HUES48 (cell line): ENCODE results near the gene F2RL3.

Experiments
- H3K27ac ChIP-seq: one replicate; pipeline ENCODE4 v1.7.0; 2013; ENCODE audit warnings: low read depth, low read length, inconsistent platforms
- H3K27me3 ChIP-seq: 2 replicates; pipeline ENCODE4 v1.6.1; 2013; ENCODE audit warnings: mild to moderate bottlenecking, low read length; ENCODE audit not compliant: control insufficient read depth, insufficient read depth
- H3K36me3 ChIP-seq: 2 replicates; pipeline ENCODE4 v1.6.1; 2013; ENCODE audit warnings: low read length; ENCODE audit not compliant: control insufficient read depth, insufficient read depth
- H3K4me1 ChIP-seq: 2 replicates; pipeline ENCODE4 v1.6.1; 2013; ENCODE audit warnings: mild to moderate bottlenecking, low read length; ENCODE audit not compliant: control insufficient read depth, insufficient read depth
- H3K4me3 ChIP-seq: 2 replicates; pipeline ENCODE4 v1.5.1; 2013; ENCODE audit warnings: mild to moderate bottlenecking, low read depth, low read length
- H3K9ac ChIP-seq: 2 replicates; pipeline ENCODE4 v1.6.1; 2013; ENCODE audit warnings: mild to moderate bottlenecking, low read depth, low read length, moderate library complexity
- H3K9me3 ChIP-seq: 2 replicates; pipeline ENCODE4 v1.6.1; 2013; ENCODE audit warnings: low read length; ENCODE audit not compliant: control insufficient read depth, insufficient read depth

The F2RL3 gene

DNA sequence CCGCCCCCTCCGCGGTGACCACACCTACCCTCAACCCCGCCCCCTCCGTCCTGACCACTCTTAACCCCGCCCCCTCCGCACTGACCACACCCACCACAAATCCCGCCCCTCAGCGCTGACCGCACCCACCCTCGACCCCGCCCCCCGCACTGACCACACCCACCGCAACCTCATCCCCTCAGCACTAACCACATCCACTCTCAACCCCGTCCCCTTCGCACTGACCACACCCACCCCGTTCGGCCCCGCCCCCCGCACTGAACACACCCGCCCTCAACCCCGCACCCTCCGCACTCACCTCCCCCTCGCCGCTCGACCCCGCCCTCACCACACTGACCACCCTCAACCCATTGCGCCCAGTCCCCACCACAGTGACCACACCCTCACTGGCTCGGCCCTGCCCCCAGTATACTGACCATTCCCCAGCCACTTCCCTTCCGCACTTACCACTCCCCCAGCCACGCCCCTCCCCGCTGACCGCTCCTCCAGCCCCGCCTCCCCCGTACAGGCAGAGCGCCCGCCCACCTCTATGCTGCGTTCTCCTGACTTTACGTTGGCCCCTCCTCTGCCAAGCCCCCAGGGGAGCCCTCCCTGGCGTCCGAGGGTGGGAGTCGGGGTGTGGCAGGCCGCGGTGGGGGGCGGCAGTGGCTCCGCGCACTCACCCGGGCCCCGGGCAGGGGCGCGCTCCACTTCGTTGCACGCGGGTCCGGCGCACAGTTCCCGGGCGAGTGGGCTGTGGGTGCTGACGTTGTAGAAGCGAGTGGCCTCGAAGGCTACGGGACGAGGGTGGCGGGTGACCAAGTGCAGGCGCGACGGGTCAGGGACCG is 8.4 kb downstream of the F2RL3 start:
- H3K27ac ChIP-seq: no peak overlapping the region
- no peak overlapping the region for H3K9ac ChIP-seq
- H3K4me1 ChIP-seq: no peaks in the 10 kb centered on the region
- peaks cover 19% of the 10 kb centered on the region for H3K27me3 ChIP-seq
- H3K36me3 ChIP-seq: no peaks in the 10 kb centered on the region
- no peaks in the 10 kb centered on the region for H3K9me3 ChIP-seq
- H3K4me3 ChIP-seq: peak overlapping the region; percentile 75

DNA sequence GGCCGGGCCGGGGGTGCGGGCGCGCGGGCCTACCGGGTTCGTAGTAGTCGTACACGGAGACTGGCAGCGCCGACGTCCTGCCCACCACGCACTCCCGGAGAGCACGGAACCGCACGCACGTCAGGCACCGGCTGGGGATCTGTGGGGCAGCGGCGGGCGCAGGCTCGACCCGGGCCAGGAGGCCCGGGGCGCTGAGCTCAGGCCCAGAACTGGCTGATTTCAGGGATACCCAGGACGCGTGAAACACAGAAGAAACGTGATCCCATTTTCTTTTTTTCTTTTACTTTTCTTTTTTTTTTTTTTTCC is 9.0 kb downstream of the F2RL3 start:
- H3K27me3 ChIP-seq: peaks cover 19% of the 10 kb centered on the region
- no peak overlapping the region for H3K27ac ChIP-seq
- peak overlapping the region; percentile 75 for H3K4me3 ChIP-seq

DNA sequence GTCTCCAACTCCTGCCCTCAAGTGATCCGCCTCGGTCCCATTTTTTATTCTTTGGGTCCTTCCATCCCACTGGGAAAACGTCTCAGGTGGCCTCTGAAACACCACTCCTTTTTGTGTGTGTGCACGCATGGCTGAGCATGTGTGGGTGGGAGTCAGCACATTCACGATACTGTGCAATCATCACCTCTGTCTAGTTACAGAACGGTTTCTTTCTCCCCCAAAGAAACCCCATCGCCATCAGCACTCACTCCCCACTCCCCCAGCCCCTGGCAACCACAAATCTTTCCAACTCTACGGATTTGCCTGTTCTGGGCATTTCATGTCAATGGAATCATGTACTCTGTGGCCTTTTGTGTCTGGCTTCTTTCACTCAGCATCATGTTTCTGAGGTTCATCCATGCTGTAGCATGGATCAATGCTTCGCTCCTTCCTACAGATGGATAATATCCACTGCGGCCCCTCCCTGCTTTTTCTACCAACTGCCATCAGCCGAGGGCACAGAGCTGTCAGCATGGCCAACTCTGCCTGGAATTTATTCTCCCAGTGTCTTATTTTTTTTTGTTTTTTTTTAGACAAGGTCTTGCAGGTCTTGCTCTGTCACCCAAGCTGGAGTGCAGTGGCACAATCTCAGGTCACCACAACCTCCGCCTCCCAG is 9.7 kb downstream of the F2RL3 start:
- Histone ChIP-seq H3K36me3 (no peaks in the 10 kb centered on the region), H3K27me3 (peaks cover 19% of the 10 kb centered on the region), H3K9ac (no peak overlapping the region), H3K9me3 (no peaks in the 10 kb centered on the region), H3K4me1 (no peaks in the 10 kb centered on the region), H3K27ac (no peak overlapping the region), H3K4me3 (no peak overlapping the region)

More for the DNA sequence above, 9.0 kb downstream of the F2RL3 start:
- Histone ChIP-seq H3K4me1 (no peaks in the 10 kb centered on the region), H3K9me3 (no peaks in the 10 kb centered on the region), H3K9ac (no peak overlapping the region), H3K36me3 (no peaks in the 10 kb centered on the region)

DNA sequence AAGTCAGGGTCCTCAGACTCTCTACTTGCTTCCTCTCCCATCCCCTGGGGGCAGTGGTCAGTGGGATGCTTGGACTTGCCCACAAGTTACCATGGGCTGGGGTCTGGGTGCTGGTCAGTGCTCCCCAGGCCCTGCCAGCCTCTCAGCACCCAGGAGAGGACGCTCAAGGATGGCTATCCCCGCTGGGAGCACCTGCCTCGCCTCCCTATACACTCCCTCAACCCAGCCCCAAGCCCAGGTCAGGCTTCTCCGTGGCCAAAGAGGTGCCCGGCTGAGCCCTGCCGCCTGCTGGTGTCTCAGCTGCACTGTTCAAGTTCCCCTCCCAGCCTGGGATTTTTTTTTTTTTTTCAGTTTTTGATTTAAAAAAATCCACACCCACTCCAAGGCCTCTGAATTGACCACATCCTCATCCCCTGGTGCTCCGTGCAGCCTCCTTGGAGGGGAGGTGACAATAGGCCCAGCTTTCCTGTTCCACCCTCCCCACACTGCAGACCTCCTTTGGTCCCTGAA is 10.8 kb downstream of the F2RL3 start:
- Histone ChIP-seq H3K9ac (no peak overlapping the region), H3K4me3 (no peak overlapping the region), H3K27me3 (peaks cover 19% of the 10 kb centered on the region), H3K4me1 (no peaks in the 10 kb centered on the region), H3K36me3 (no peaks in the 10 kb centered on the region), H3K27ac (no peak overlapping the region), H3K9me3 (no peaks in the 10 kb centered on the region)

DNA sequence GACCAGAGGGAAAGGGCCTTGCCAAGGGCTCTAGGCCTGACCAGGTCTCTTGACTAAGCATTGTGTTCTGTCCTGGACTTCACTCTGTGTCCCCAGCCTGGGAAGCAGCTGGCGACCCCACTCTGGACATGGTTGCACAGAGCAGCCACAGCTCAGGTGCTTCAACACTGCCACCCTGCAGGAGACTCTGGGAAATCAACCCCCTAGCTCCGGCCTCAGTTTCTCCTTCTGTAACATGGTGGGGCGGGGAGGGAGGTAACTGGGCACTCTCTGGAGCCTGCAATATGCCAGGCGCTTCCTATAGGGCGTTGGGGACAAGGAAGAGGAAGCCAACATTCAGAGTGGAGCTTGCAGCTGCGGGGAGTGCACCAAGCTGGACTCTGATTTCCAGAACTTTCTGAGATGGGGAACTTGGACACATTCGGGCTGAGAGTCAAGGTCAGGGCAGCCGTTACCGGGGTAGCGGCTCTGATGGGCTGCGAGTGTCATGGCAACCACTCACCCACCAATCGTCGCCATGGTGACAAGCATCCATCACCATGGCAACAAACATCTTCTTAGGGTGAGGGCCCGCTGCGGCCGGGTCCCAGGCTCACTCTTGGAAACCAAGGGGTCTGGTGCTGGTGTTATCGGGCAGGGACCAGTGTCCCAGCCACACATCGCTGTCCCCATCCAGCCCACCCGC is 12.8 kb downstream of the F2RL3 start:
- H3K9ac ChIP-seq: no peak overlapping the region
- H3K27me3 ChIP-seq: peaks cover 19% of the 10 kb centered on the region
- H3K4me1 ChIP-seq: no peaks in the 10 kb centered on the region
- H3K9me3 ChIP-seq: no peaks in the 10 kb centered on the region
- no peak overlapping the region for H3K4me3 ChIP-seq
- H3K27ac ChIP-seq: no peak overlapping the region
- H3K36me3 ChIP-seq: no peaks in the 10 kb centered on the region

DNA sequence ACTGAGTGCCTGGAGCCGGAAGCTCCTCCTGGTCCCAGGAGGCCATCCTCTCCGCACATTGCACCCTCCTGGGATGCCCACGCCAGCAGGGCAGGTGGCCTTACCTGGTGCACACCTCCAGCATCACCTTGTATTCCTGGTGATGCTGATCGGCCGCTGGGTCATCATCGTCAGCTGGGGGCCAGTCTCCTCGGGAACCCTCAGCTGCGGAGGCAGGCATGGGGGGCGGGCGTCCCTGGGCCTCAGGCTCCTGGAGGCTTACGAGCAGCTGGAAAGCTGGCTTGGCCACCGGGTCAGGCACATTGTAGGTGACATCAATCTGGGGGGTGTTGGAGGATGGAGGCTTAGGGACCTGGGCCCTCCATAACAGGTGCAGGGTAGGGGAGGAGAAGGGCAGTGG is 13.7 kb downstream of the F2RL3 start:
- H3K4me3 ChIP-seq: no peak overlapping the region
- H3K27me3 ChIP-seq: peaks cover 19% of the 10 kb centered on the region
- H3K4me1 ChIP-seq: no peaks in the 10 kb centered on the region
- no peak overlapping the region for H3K27ac ChIP-seq
- H3K36me3 ChIP-seq: no peaks in the 10 kb centered on the region
- no peak overlapping the region for H3K9ac ChIP-seq
- no peaks in the 10 kb centered on the region for H3K9me3 ChIP-seq

DNA sequence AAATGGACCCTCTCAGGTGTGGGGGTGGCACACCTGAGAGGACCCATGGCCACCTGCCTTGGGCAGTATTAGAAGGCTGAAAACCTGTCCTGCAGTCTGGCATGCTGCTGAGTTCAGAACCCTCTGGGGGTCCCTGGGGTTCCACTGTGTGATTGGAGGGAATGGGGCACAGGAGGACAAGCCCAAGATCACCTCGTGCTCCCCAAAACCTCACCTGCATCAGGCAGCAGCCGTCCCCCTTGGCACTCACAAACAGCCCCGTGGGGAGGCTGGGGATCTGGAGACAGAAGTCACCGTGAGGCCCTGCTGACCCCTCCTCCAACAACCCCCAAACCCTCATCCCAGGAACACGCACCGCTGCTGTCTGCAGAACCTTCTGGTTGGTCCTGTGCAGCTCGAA is 14.5 kb downstream of the F2RL3 start:
- Histone ChIP-seq H3K27me3 (peaks cover 11% of the 10 kb centered on the region), H3K4me1 (no peaks in the 10 kb centered on the region), H3K27ac (no peak overlapping the region), H3K4me3 (no peak overlapping the region), H3K9me3 (no peaks in the 10 kb centered on the region), H3K36me3 (no peaks in the 10 kb centered on the region), H3K9ac (no peak overlapping the region)

DNA sequence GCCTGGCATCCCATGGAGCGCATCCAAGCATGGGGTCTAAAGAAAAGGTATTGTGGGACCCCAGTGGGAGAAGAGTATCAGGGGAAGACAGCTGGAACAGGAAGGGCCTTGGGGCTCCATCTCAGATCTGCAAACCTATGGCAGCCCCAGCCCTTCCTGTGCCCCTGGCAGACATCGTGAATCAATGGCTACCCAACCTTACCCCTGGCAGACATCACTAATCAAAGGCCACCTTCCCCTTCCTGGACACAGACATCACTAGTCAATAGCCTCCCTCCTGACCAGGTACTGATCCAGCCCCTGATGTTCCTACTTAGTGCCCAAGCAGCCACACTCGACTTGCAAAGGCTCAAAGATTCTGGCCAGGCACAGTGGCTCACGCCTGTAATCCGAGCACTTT is 15.8 kb downstream of the F2RL3 start:
- Histone ChIP-seq H3K4me3 (no peak overlapping the region), H3K27ac (no peak overlapping the region), H3K9me3 (no peaks in the 10 kb centered on the region), H3K9ac (no peak overlapping the region), H3K36me3 (no peaks in the 10 kb centered on the region), H3K27me3 (peaks cover under 1% of the 10 kb centered on the region; the same call in 1 of the 2 replicates), H3K4me1 (no peaks in the 10 kb centered on the region)

DNA sequence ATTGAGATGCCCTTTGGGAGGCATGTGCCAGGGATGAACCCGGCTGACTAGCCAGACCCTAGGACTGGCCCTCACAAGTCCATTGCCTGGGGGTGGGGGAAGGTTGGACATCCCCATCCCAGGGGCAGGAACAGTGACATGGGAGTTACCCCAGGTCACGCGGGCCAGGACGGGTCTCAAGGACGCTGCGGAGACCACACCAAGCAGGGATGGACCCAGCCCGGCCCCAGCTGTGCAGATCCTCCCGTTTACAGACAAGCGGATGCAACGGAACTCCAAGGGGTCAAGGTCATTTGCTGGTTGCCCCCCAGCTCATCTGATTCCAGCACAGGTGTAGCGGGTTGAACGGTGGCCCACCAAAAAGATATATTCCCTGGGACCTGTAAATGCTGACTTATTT is 20.0 kb downstream of the F2RL3 start:
- H3K27me3 ChIP-seq: no peaks in the 10 kb centered on the region
- H3K4me1 ChIP-seq: no peaks in the 10 kb centered on the region
- H3K4me3 ChIP-seq: no peak overlapping the region
- H3K9me3 ChIP-seq: peaks cover 10% of the 10 kb centered on the region; the same call in 1 of the 2 replicates
- H3K36me3 ChIP-seq: no peaks in the 10 kb centered on the region
- H3K9ac ChIP-seq: no peak overlapping the region
- no peak overlapping the region for H3K27ac ChIP-seq

DNA sequence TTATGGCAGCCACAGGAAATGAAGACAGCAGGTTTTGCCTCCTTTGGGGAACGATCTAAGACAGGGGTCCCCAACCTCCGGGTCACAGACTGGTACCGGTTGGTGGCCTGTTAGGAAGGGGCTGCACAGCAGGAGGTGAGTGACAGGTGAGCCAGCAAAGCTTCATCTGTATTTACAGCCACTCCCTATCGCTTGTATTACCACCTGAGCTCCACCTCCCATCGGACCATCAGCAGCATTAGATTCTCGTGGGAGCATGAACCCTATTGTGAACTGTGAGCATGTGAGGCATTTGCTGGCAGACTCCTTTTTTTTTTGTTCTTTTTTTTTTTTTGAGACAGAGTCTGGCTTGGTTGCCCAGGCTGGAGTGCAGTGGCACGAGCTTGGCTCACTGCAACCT is 22.2 kb downstream of the F2RL3 start:
- Histone ChIP-seq H3K27me3 (no peaks in the 10 kb centered on the region), H3K27ac (no peak overlapping the region), H3K9ac (no peak overlapping the region), H3K4me3 (no peak overlapping the region), H3K9me3 (peaks cover 10% of the 10 kb centered on the region; the same call in 1 of the 2 replicates), H3K4me1 (no peaks in the 10 kb centered on the region), H3K36me3 (no peaks in the 10 kb centered on the region)

DNA sequence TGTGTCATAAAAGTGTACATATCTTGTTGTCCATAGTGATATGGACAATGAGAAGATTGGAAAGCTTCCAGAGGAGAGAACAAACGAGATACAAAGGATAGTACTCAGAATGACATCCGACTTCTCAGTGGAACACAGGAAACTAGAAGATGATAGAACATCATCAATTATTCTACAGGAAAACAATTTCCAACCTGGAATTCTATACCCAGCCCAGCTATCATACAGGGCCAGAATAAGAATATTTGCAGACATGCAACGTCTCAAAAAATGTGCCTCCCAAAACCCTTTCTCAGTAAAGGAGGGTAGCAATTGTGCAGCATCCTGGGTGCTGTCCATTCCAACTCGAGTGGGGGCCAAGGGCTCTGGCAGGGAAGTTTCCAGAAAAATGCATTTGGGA is 24.0 kb downstream of the F2RL3 start:
- Histone ChIP-seq H3K36me3 (no peaks in the 10 kb centered on the region), H3K4me3 (no peak overlapping the region), H3K4me1 (no peaks in the 10 kb centered on the region), H3K9ac (no peak overlapping the region), H3K27ac (no peak overlapping the region), H3K9me3 (peaks cover 10% of the 10 kb centered on the region; the same call in 1 of the 2 replicates), H3K27me3 (no peaks in the 10 kb centered on the region)
